HG03139 (cell line): Measurements from ENCODE around the gene DNTTIP2.
A peak's percentile ranks its signal among the peaks of the same experiment; 100 is the strongest.
"Not testable (repeated sequence)": the region's sequence is repeated elsewhere in the genome, so short reads cannot be mapped to it uniquely, and the experiment has no call there.

ENCODE experiments used
- ATAC-seq: cut with Tn5 transposase; IDR thresholded peaks from one replicate; pipeline ENCODE4 v1.9.1; 2021; ENCODE audit not compliant: unreplicated experiment

Gene DNTTIP2

GRCh38 chr1:93878889-93879586, at the start of gene DNTTIP2:
Gene DNTTIP2, minus strand, starts transcription at chr1:93879206. Its CDS starts 58 bp downstream, at chr1:93879148.
- ATAC-seq = peak; percentile 94

- ATAC-seq = no peak
Observed at GRCh38 chr1:93925206-93925605, 46.2 kb upstream of the DNTTIP2 start.

GRCh38 chr1:93919780-93920179, 40.8 kb upstream of the DNTTIP2 start:
- ATAC-seq = no peak

- no peak for ATAC-seq
Observed at GRCh38 chr1:93917302-93917701, 38.3 kb upstream of the DNTTIP2 start.

GRCh38 chr1:93910880-93911279, 31.9 kb upstream of the DNTTIP2 start:
- not testable (repeated sequence) for ATAC-seq

GRCh38 chr1:93910305-93910704, 31.3 kb upstream of the DNTTIP2 start:
- no peak for ATAC-seq

GRCh38 chr1:93909146-93910050, 30.4 kb upstream of the DNTTIP2 start, which contains the start of gene GCLM:
Gene GCLM, minus strand, starts transcription at chr1:93909430. Its CDS starts 267 bp downstream, at chr1:93909163.
- peak; percentile 91 for ATAC-seq

GRCh38 chr1:93908394-93909145, 29.6 kb upstream of the DNTTIP2 start:
- peak; percentile 36 for ATAC-seq

GRCh38 chr1:93907718-93908117, 28.7 kb upstream of the DNTTIP2 start:
- no peak for ATAC-seq

GRCh38 chr1:93906480-93906879, 27.5 kb upstream of the DNTTIP2 start:
- ATAC-seq = no peak

- ATAC-seq = no peak
Observed at GRCh38 chr1:93905734-93906133, 26.7 kb upstream of the DNTTIP2 start.

GRCh38 chr1:93905051-93905450, 26.0 kb upstream of the DNTTIP2 start:
- no peak for ATAC-seq

- no peak for ATAC-seq
Observed at GRCh38 chr1:93904228-93904627, 25.2 kb upstream of the DNTTIP2 start.

- ATAC-seq = no peak
Observed at GRCh38 chr1:93900723-93901504, 21.9 kb upstream of the DNTTIP2 start.

GRCh38 chr1:93899543-93900207, 20.7 kb upstream of the DNTTIP2 start:
- ATAC-seq = no peak

GRCh38 chr1:93888900-93889299, 9.9 kb upstream of the DNTTIP2 start:
- ATAC-seq = no peak

GRCh38 chr1:93882269-93882668, 3.3 kb upstream of the DNTTIP2 start:
- no peak for ATAC-seq

GRCh38 chr1:93880731-93881130, 1.7 kb upstream of the DNTTIP2 start:
- no peak for ATAC-seq

- ATAC-seq = peak; percentile 38
Observed at GRCh38 chr1:93878501-93878888, 511 bp downstream of the DNTTIP2 start.

- ATAC-seq = no peak
Observed at GRCh38 chr1:93877529-93877928, 1.5 kb downstream of the DNTTIP2 start.
